HG02938 (cell line): Measurements from ENCODE around the gene HAUS1.

Experiments
- ATAC-seq: cut with Tn5 transposase; IDR thresholded peaks from one replicate; pipeline ENCODE4 v1.9.1; 2021; ENCODE audit warnings: mild to moderate bottlenecking, moderate library complexity; ENCODE audit not compliant: unreplicated experiment

The HAUS1 gene

DNA sequence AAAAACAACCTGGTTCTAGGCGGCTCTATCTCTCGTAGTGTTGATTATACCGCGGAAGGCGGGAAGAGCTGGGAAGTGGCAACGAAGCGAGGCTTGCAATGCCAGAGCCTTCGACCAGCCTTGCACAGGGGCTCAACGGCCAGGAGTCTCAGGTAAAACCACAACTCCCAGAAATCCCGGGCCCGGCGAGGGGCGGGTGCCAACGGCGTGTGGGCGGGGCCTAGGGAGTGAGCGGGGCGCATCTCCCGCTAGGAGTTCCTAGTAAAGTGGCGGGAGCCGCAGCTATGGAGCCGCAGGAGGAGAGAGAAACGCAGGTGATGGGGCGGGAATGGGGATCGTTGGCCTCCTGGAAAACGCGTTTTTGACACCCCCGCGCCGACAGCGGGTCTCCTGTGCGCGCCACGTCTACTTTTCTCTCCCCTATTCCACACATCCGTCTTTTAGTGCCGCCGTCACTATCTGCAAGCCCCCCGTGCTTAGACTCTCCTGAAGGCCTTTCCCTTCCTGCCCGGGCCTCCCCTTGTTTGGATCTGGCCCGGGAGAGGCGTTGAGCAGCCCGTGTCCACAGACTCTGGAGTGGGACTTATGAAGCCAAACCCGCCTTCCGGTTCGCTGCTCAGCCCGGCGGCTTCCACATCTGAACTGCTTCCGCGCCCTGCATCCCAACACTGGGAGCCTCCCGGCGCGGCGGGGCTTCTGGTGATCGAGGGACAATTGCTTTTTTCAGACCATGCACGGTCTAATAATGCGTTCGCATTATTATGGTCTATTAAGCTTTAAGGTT, at the start of gene HAUS1:
Gene HAUS1 (plus strand): TSS at position 258 of the 784 bp plus-strand sequence. CDS start 27 bp downstream, at position 285.
- ATAC-seq = no peak

GRCh38 chr18:46054956-46055837, 49.0 kb upstream of the HAUS1 start:
- ATAC-seq = no peak

DNA sequence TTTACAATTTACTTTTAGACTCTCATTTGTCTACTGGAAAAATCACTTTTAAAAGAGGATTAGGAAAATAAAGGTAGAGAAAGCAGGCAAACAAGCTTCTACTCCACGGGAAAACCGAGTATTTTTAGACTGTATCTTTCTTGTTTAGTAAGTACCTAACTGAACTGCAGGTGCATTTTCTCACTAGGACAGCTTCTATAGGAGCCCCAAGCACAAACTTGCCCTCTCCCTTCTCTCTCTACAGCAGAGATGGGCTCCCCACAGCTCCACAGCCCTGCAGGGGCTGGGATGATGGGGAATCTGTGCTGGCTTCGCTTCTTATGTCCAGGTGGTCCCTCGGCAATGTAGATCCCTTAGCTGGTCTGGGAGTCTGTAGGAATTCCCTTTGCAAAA, 48.4 kb upstream of the HAUS1 start:
- no peak for ATAC-seq

- no peak for ATAC-seq
Observed at GRCh38 chr18:46060359-46060841, 43.8 kb upstream of the HAUS1 start.

DNA sequence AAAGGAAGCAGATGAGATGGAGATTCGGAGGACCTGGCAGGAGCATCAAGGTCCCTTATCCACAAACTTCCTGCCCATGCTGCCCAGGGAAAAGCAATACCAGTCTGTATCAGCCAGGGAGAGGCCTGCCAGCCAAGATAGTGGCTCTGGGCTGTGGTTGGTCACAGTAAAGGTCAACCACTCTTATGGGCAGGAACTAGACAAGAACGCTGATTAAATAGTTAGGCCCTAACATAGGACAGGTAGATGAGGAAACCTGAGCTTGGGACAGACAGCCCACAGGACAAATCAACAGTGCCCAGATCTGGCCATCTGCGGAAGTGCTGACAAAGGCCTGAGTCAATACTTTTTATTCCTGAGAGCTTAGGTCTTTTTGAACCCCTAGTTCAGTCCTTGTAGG, 42.8 kb upstream of the HAUS1 start:
- no peak for ATAC-seq

GRCh38 chr18:46061796-46062195, 42.4 kb upstream of the HAUS1 start:
- no peak for ATAC-seq

GRCh38 chr18:46062781-46063180, 41.4 kb upstream of the HAUS1 start:
- no peak for ATAC-seq

GRCh38 chr18:46067438-46068007, 36.7 kb upstream of the HAUS1 start:
- no peak for ATAC-seq

- ATAC-seq = no peak
Observed at GRCh38 chr18:46068763-46069162, 35.4 kb upstream of the HAUS1 start.

GRCh38 chr18:46069524-46069923, 34.7 kb upstream of the HAUS1 start:
- no peak for ATAC-seq

- no peak for ATAC-seq
Observed at GRCh38 chr18:46070232-46070631, 34.0 kb upstream of the HAUS1 start.

GRCh38 chr18:46070815-46071652, 33.2 kb upstream of the HAUS1 start:
- ATAC-seq = no peak

- peak; percentile 58 for ATAC-seq
Observed at GRCh38 chr18:46071653-46072375, 32.4 kb upstream of the HAUS1 start, which contains the start of gene PSTPIP2. TSS of gene PSTPIP2 (minus strand) at chr18:46072260. CDS start at chr18:46072188, 72 bp downstream.

GRCh38 chr18:46072376-46072867, 31.8 kb upstream of the HAUS1 start:
- no peak for ATAC-seq

GRCh38 chr18:46072959-46073358, 31.2 kb upstream of the HAUS1 start:
- ATAC-seq = no peak

- ATAC-seq = no peak
Observed at GRCh38 chr18:46073474-46074331, 30.5 kb upstream of the HAUS1 start.

GRCh38 chr18:46079336-46079735, 24.8 kb upstream of the HAUS1 start:
- ATAC-seq = no peak

DNA sequence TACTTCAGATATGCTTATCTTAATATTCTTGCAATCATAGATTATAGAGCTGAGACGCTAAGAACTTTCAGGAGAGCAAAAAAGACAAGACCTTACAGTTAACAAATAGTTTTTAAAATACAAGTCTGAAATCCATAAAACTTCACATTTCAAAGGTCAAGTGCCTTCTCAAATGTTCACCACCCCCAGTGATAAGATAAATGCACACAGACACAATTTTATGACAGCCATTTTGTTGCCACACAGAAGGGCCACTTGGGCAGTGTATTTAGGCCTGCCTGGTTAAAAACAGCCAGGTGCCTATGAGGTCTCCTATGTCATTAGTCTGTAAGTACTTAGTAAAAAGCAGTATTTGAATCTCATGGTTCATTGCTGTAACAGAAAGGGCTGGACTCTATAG, 24.0 kb upstream of the HAUS1 start:
- ATAC-seq = no peak

- ATAC-seq = no peak
Observed at GRCh38 chr18:46084431-46084830, 19.8 kb upstream of the HAUS1 start.
